GM19455 (cell line): ENCODE results near the gene CARM1.
"Not testable (repeated sequence)": the region's sequence is repeated elsewhere in the genome, so short reads cannot be mapped to it uniquely, and the experiment has no call there.

Experiments
- ATAC-seq: cut with Tn5 transposase; IDR thresholded peaks from one replicate; pipeline ENCODE4 v1.9.1; 2021; ENCODE audit not compliant: unreplicated experiment

The CARM1 gene

GRCh38 chr19:10870955-10871603 lies at the start of gene CARM1:
CARM1 (plus strand) TSS chr19:10871553; CDS start chr19:10871703, 150 bp downstream.
- ATAC-seq: peak; percentile 65

- ATAC-seq: no peak
Observed at GRCh38 chr19:10823690-10824089, 47.7 kb upstream of the CARM1 start.

- no peak for ATAC-seq
Observed at GRCh38 chr19:10826231-10826630, 45.1 kb upstream of the CARM1 start.

GRCh38 chr19:10826846-10827245 lies 44.5 kb upstream of the CARM1 start:
- ATAC-seq: no peak

GRCh38 chr19:10828981-10829821 lies 42.2 kb upstream of the CARM1 start:
- ATAC-seq: no peak

GRCh38 chr19:10829967-10830366 lies 41.4 kb upstream of the CARM1 start:
- no peak for ATAC-seq

- no peak for ATAC-seq
Observed at GRCh38 chr19:10830370-10830769, 41.0 kb upstream of the CARM1 start.

- no peak for ATAC-seq
Observed at GRCh38 chr19:10830931-10831779, 40.2 kb upstream of the CARM1 start.

GRCh38 chr19:10831987-10832938 lies 39.1 kb upstream of the CARM1 start:
- no peak for ATAC-seq

GRCh38 chr19:10832939-10833296 lies 38.4 kb upstream of the CARM1 start:
- ATAC-seq: no peak

GRCh38 chr19:10835089-10835753 lies 36.1 kb upstream of the CARM1 start:
- no peak for ATAC-seq

GRCh38 chr19:10835754-10836478 lies 35.4 kb upstream of the CARM1 start, which contains the start of gene TMED1:
TMED1 (minus strand) TSS chr19:10836212; CDS start chr19:10836191, 21 bp downstream.
- ATAC-seq: peak; percentile 74

GRCh38 chr19:10836479-10837330 lies 34.6 kb upstream of the CARM1 start:
- peak; percentile 16 for ATAC-seq

GRCh38 chr19:10837649-10838048 lies 33.7 kb upstream of the CARM1 start:
- ATAC-seq: not testable (repeated sequence)

GRCh38 chr19:10838377-10838776 lies 33.0 kb upstream of the CARM1 start:
- no peak for ATAC-seq

- ATAC-seq: no peak
Observed at GRCh38 chr19:10839114-10840050, 32.0 kb upstream of the CARM1 start.

GRCh38 chr19:10842788-10843187 lies 28.6 kb upstream of the CARM1 start:
- no peak for ATAC-seq
